Measurements from ENCODE around the gene TMEM164.

DNA sequence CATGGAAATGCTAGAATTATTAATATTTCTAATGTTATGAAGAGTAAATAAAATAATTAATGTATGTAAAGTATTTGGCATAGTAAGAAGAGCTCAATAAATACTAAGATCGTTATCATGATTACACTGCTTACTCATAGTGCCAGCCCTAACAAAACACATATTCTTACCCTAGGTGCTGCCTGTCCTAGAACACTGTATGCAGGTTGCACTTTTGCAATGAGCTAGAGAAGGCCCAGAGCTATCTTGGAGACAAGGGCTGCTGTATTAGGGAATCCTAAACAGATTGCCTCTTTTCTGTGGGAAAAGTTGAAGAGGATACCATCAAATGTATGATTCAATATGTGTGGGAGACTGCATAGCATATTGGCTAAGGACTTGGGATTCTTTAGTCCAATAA lies 48.0 kb upstream of the TMEM164 start:
- TF ChIP-seq BACH1 (IDR thresholded peaks at IDR 0.05; ENCODE audit: borderline replicate concordance), result no peak
- no peak for TF ChIP-seq HCFC1 (IDR thresholded peaks at IDR 0.05; ENCODE audit: low read length)
- TF ChIP-seq GABPA (IDR thresholded peaks at IDR 0.05; ENCODE audit: low read depth), result no peak
- TF ChIP-seq NKRF (conservative IDR thresholded peaks at IDR 0.05), result no peak
- TF ChIP-seq POLR2A (IDR thresholded peaks at IDR 0.05; ENCODE audit: low read depth, low read length), result no peak
- TF ChIP-seq CREB1 (IDR thresholded peaks at IDR 0.05; ENCODE audit: low read depth), result no peak
- TF ChIP-seq USF2 (IDR thresholded peaks at IDR 0.05; ENCODE audit: borderline replicate concordance, low read depth, low read length), result no peak
- TF ChIP-seq, protein P1, sequence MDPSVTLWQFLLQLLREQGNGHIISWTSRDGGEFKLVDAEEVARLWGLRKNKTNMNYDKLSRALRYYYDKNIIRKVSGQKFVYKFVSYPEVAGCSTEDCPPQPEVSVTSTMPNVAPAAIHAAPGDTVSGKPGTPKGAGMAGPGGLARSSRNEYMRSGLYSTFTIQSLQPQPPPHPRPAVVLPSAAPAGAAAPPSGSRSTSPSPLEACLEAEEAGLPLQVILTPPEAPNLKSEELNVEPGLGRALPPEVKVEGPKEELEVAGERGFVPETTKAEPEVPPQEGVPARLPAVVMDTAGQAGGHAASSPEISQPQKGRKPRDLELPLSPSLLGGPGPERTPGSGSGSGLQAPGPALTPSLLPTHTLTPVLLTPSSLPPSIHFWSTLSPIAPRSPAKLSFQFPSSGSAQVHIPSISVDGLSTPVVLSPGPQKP (IDR thresholded peaks at IDR 0.05; ENCODE audit: low read depth, low read length), result no peak
- no peak for TF ChIP-seq SMARCA5 (IDR thresholded peaks at IDR 0.05)
- no peak for TF ChIP-seq YBX1 (IDR thresholded peaks at IDR 0.05)
- TF ChIP-seq RAD51 (IDR thresholded peaks at IDR 0.05), result no peak
- TF ChIP-seq CTCF (IDR thresholded peaks at IDR 0.05 in 2 of 3, conservative IDR thresholded peaks at IDR 0.05 in 1 of 3; ENCODE audit: control insufficient read depth in 2 of 3, extremely low read depth in 1 of 3, insufficient read depth in 1 of 3, low read depth in 3 of 3, low read length in 3 of 3), result no peak

All from GM12878 (cell line).